SK-N-SH (cell line): Measurements from ENCODE around the gene AGBL1. TPM values are rescaled to one million over a fixed set of nuclear protein-coding genes. Genes with fewer than 3 reads are reported as not detected.

Experiments used
- CTCF ChIA-PET: fragments of 300-600, 350-600 bp; formaldehyde crosslinking; extraction: SDS; loops from one replicate; lab custom pipeline; 2021; lab: Yijun Ruan, JAX
- POLR2A ChIA-PET: fragments of 350-600 bp; sonication (Branson Sonifier 250); formaldehyde crosslinking; extraction: SDS; loops from one replicate; lab custom pipeline; 2020; ENCODE audit warnings: antibody characterized with exemption, inconsistent platforms; lab: Yijun Ruan, JAX
- DNase-seq: peaks from one replicate; pipeline ENCODE4 v3.0.0; 2012
- H2AFZ ChIP-seq: fragments of 200-600 bp; sonication (generic); 2 replicates; pipeline ENCODE4 v1.8.1; 2016; ENCODE audit warnings: antibody characterized with exemption, mild to moderate bottlenecking, low read depth
- H3F3A ChIP-seq: fragments of 200-600 bp; sonication (generic); replicated peaks from 2 replicates; pipeline ENCODE3; 2016; ENCODE audit warnings: antibody characterized with exemption, mild to moderate bottlenecking; ENCODE audit not compliant: insufficient read depth
- H3K27ac ChIP-seq, 2 experiments: fragments of 200-500 bp in 1 of 2; fragments of 200-600 bp in 1 of 2; sonication (Bioruptor generic) in 1 of 2; sonication (generic), shearing (Covaris generic) in 1 of 2; 2 replicates each; pipeline versions ENCODE4 v1.5.1 to v1.6.1; 2014 to 2016; ENCODE audit warnings: low read depth in 2 of 2, inconsistent platforms in 1 of 2, low read length in 1 of 2, mild to moderate bottlenecking in 1 of 2, mixed read lengths in 1 of 2
- H3K27me3 ChIP-seq: fragments of 200-600 bp; sonication (generic), shearing (Covaris generic); 2 replicates; pipeline ENCODE4 v1.6.1; 2016; ENCODE audit warnings: mixed run types; ENCODE audit not compliant: insufficient read depth
- H3K36me3 ChIP-seq, 2 experiments: fragments of 200-500 bp in 1 of 2; fragments of 200-600 bp in 1 of 2; sonication (Bioruptor generic) in 1 of 2; sonication (generic) in 1 of 2; replicated peaks in 1 of 2; 2 replicates each; pipeline versions ENCODE3 to v1.5.1; 2014 to 2016; ENCODE audit warnings: low read length in 1 of 2, mild to moderate bottlenecking in 1 of 2; ENCODE audit not compliant: insufficient read depth in 2 of 2, control insufficient read depth in 1 of 2
- H3K4me1 ChIP-seq, 2 experiments: fragments of 200-500 bp in 1 of 2; fragments of 200-600 bp in 1 of 2; sonication (Bioruptor generic) in 1 of 2; sonication (generic), shearing (Covaris generic) in 1 of 2; 2 replicates each; pipeline versions ENCODE4 v1.5.1 to v1.6.1; 2014 to 2016; ENCODE audit warnings: low read depth in 1 of 2, low read length in 1 of 2, mixed run types in 1 of 2; ENCODE audit not compliant: insufficient read depth in 2 of 2, control insufficient read depth in 1 of 2
- H3K4me2 ChIP-seq: fragments of 200-600 bp; sonication (generic), shearing (Covaris generic); 2 replicates; pipeline ENCODE4 v1.6.1; 2017; ENCODE audit warnings: mixed run types
- H3K4me3 ChIP-seq, 2 experiments: fragments of 200-500 bp in 1 of 2; fragments of 200-600 bp in 1 of 2; sonication (Bioruptor generic) in 1 of 2; sonication (generic), shearing (Covaris generic) in 1 of 2; 2 replicates each; pipeline versions ENCODE4 v1.5.1 to v1.8.1; 2014 to 2016; ENCODE audit warnings: low read depth in 2 of 2, inconsistent platforms in 1 of 2, low read length in 1 of 2, mild to moderate bottlenecking in 1 of 2, mixed read lengths in 1 of 2, moderate library complexity in 1 of 2
- H3K79me2 ChIP-seq: fragments of 200-600 bp; sonication (generic); 2 replicates; pipeline ENCODE4 v1.8.1; 2017; ENCODE audit warnings: mild to moderate bottlenecking; ENCODE audit not compliant: insufficient read depth
- H3K9ac ChIP-seq: fragments of 200-600 bp; sonication (generic); 2 replicates; pipeline ENCODE4 v1.6.1; 2017; ENCODE audit warnings: mixed run types
- H3K9me2 ChIP-seq: fragments of 200-600 bp; sonication (generic); 2 replicates; pipeline ENCODE4 v1.6.1; 2017; ENCODE audit warnings: mixed run types
- H3K9me3 ChIP-seq: fragments of 200-600 bp; sonication (generic); 2 replicates; pipeline ENCODE4 v1.6.1; 2017; ENCODE audit warnings: mixed run types, mild to moderate bottlenecking, moderate library complexity
- H4K20me1 ChIP-seq: fragments of 200-600 bp; sonication (generic); 2 replicates; pipeline ENCODE4 v1.6.1; 2017; ENCODE audit warnings: mild to moderate bottlenecking, mixed run types; ENCODE audit not compliant: insufficient read depth
- CHD2 ChIP-seq: fragments of 150-350 bp; IDR thresholded peaks from 2 replicates; pipeline ENCODE4 v1.6.1; 2018; ENCODE audit warnings: low read length; ENCODE audit not compliant: partially characterized antibody
- CTCF ChIP-seq: fragments of 200-600 bp; sonication (generic); IDR thresholded peaks from 2 replicates; pipeline ENCODE4 v1.6.1; 2017; ENCODE audit warnings: antibody characterized with exemption, mild to moderate bottlenecking, moderate library complexity
- ELF1 ChIP-seq: IDR thresholded peaks from 2 replicates; pipeline ENCODE4 v1.4.0; 2012
- EP300 ChIP-seq, 2 experiments: IDR thresholded peaks; 2 replicates each; pipeline versions ENCODE4 v1.4.0 to v1.6.1; 2012; ENCODE audit warnings: borderline replicate concordance in 1 of 2, low read depth in 1 of 2, low read length in 1 of 2
- FOSL2 ChIP-seq: IDR thresholded peaks from 2 replicates; pipeline ENCODE4 v1.4.0; 2012; ENCODE audit warnings: low read depth, mild to moderate bottlenecking, moderate library complexity, borderline replicate concordance
- FOXJ3 ChIP-seq: sonication (generic); formaldehyde crosslinking; IDR thresholded peaks from 2 replicates; pipeline ENCODE4 v1.5.1; 2020; ENCODE audit warnings: mild to moderate bottlenecking, missing genetic modification reagents
- GATA2 ChIP-seq: sonication (generic); formaldehyde crosslinking; IDR thresholded peaks from 2 replicates; pipeline ENCODE4 v1.5.0; 2020; ENCODE audit warnings: mild to moderate bottlenecking, missing genetic modification reagents
- IRF3 ChIP-seq: fragments of 150-350 bp; IDR thresholded peaks from 2 replicates; pipeline ENCODE4 v1.6.1; 2016; ENCODE audit warnings: mild to moderate bottlenecking, low read depth, low read length
- JUND ChIP-seq: IDR thresholded peaks from 2 replicates; pipeline ENCODE4 v1.4.0; 2012
- MAX ChIP-seq: IDR thresholded peaks from 2 replicates; pipeline ENCODE4 v1.4.0; 2012; ENCODE audit warnings: low read depth
- MXI1 ChIP-seq: IDR thresholded peaks from 2 replicates; pipeline ENCODE4 v1.6.1; 2012; ENCODE audit warnings: mild to moderate bottlenecking, low read depth, low read length, improper control_type of control experiment
- NFIC ChIP-seq: IDR thresholded peaks from 2 replicates; pipeline ENCODE4 v1.4.0; 2012; ENCODE audit warnings: borderline replicate concordance
- PBX3 ChIP-seq: IDR thresholded peaks from 2 replicates; pipeline ENCODE4; 2012
- RAD21 ChIP-seq: IDR thresholded peaks from 2 replicates; pipeline ENCODE4 v1.6.1; 2012; ENCODE audit warnings: mild to moderate bottlenecking, low read length
- RCOR1 ChIP-seq: fragments of 150-350 bp; IDR thresholded peaks from 2 replicates; pipeline ENCODE4 v1.6.1; 2017; ENCODE audit warnings: antibody characterized with exemption, low read length
- TAF1 ChIP-seq: IDR thresholded peaks from 2 replicates; pipeline ENCODE4 v1.6.1; 2012; ENCODE audit warnings: low read depth, mild to moderate bottlenecking, low read length, moderate library complexity, borderline replicate concordance
- TCF12 ChIP-seq: IDR thresholded peaks from 2 replicates; pipeline ENCODE4 v1.4.0; 2012
- TEAD4 ChIP-seq: IDR thresholded peaks from 2 replicates; pipeline ENCODE4 v1.4.0; 2012; ENCODE audit warnings: mild to moderate bottlenecking, borderline replicate concordance; ENCODE audit not compliant: insufficient read depth
- USF2 ChIP-seq: fragments of 150-350 bp; IDR thresholded peaks from 2 replicates; pipeline ENCODE4 v1.6.1; 2017; ENCODE audit warnings: antibody characterized with exemption, low read length, low read depth, borderline replicate concordance
- WGBS: methylation state at CpG from one replicate; pipeline ENCODE4 v1.1.6; 2017; ENCODE audit warnings: low lambda C conversion rate; 5-methylcytosine and 5-hydroxymethylcytosine counted together
- polyA plus RNA-seq, 3 experiments: library from polyadenylated mRNA; depleted of rRNA; stranded (reverse); fragments of >200 nt; gene quantifications; 2 replicates each; pipeline ENCODE4 v1.2.3, GENCODE V29; 2012

AGBL1 gene
- polyA plus RNA-seq, 1 of the 3 experiments (the other 2 are of a cell fraction), result not detected

GRCh38 chr15:86854176-86854575 is 774.5 kb downstream of the AGBL1 start:
- DNase-seq, result no peak
- H3K36me3 ChIP-seq, result no peaks in the 10 kb centered on the region
- ChIA-PET POLR2A (no interaction called here), CTCF (no interaction called here)
- peaks cover 5% of the 10 kb centered on the region for H3F3A ChIP-seq
- 83% methylated on average over 1 of the region's 1 CpG for WGBS
- H3K9ac ChIP-seq, result no peak overlapping the region
- peaks cover 0 to 18% of the 10 kb centered on the region in 2 experiments; a peak in 2 of 4 replicates for H3K4me1 ChIP-seq
- H2AFZ ChIP-seq, result no peak overlapping the region
- H3K4me2 ChIP-seq, result no peak overlapping the region
- H3K79me2 ChIP-seq, result no peaks in the 10 kb centered on the region
- H3K27me3 ChIP-seq, result no peaks in the 10 kb centered on the region
- no peaks in the 10 kb centered on the region for H4K20me1 ChIP-seq
- no peaks in the 10 kb centered on the region for H3K9me2 ChIP-seq
- TF ChIP-seq ELF1 (no peak), JUND (no peak), TEAD4 (no peak), FOXJ3 (CRISPR knock-in tag) (no peak), MAX (no peak), FOSL2 (no peak), TCF12 (no peak), CTCF (no peak), IRF3 (no peak), GATA2 (no peak), RCOR1 (no peak), TAF1 (no peak)
- TF ChIP-seq, all 33 proteins: peak for 0
- Histone ChIP-seq H3K9me3 (no peaks in the 10 kb centered on the region), H3K4me3 (no peak overlapping the region), H3K27ac (no peak overlapping the region)

GRCh38 chr15:86855307-86856291 is 775.9 kb downstream of the AGBL1 start:
- Histone ChIP-seq H3F3A (peaks cover 5% of the 10 kb centered on the region), H3K27ac (peak overlapping the region in 1 of 2 experiments; percentile 55; a peak in 3 of 4 replicates), H3K4me2 (peak overlapping the region; percentile 67), H3K36me3 (no peaks in the 10 kb centered on the region), H3K4me3 (no peak overlapping the region), H3K79me2 (no peaks in the 10 kb centered on the region), H3K9me3 (no peaks in the 10 kb centered on the region), H3K9ac (no peak overlapping the region; the same call in 1 of the 2 replicates), H3K27me3 (no peaks in the 10 kb centered on the region), H3K9me2 (no peaks in the 10 kb centered on the region), H4K20me1 (no peaks in the 10 kb centered on the region), H2AFZ (peak overlapping the region; percentile 55; the same call in 1 of the 2 replicates), H3K4me1 (peaks cover 0 to 18% of the 10 kb centered on the region in 2 experiments; a peak in 2 of 4 replicates)
- POLR2A ChIA-PET, result no interaction called here
- WGBS, result 7% methylated on average over 8 of the region's 8 CpGs
- peak; percentile 43 for DNase-seq
- CTCF ChIA-PET, result no interaction called here
- TF ChIP-seq EP300 (IDR thresholded peaks at IDR 0.05; ENCODE audit: borderline replicate concordance in 1 of 2, low read depth in 1 of 2, low read length in 1 of 2) (peak in 1 of 2 experiments; percentile 9; a peak in 1 of 4 replicates), PBX3 (peak; percentile 77), MAX (peak; percentile 41; the same call in 1 of the 2 replicates), USF2 (no peak), MXI1 (peak; percentile 73; the same call in 1 of the 2 replicates), TCF12 (peak; percentile 44), ELF1 (no peak), RCOR1 (no peak), NFIC (0 out of 2 replicates have a peak, but pooled peaks have one; percentile 14), FOXJ3 (CRISPR knock-in tag) (no peak; the same call in 1 of the 2 replicates), RAD21 (no peak), CHD2 (no peak), GATA2 (peak; percentile 65)
